Measurements from ENCODE around the gene PTS. TPM values are rescaled to one million over a fixed set of nuclear protein-coding genes. Genes with fewer than 3 reads are reported as not detected.

The PTS gene
- total RNA-seq, 2 experiments from 2014 or later, result 82.9 to 86.2 TPM

GRCh38 chr11:112212710-112213109 is 13.5 kb upstream of the PTS start:
- no peak overlapping the region for H3K4me3 Mint-ChIP-seq
- Histone ChIP-seq H3K4me1 (ENCODE audit: insufficient read depth, low read length) (peaks cover 3% of the 10 kb centered on the region), H3K27ac (ENCODE audit: low read depth in 1 of 2, low read length in 2 of 2) (no peak overlapping the region), H3K27me3 (ENCODE audit: control insufficient read depth in 1 of 2, insufficient read depth in 2 of 2, low read length in 2 of 2) (no peaks in the 10 kb centered on the region), H3K36me3 (ENCODE audit: insufficient read depth, low read length) (no peaks in the 10 kb centered on the region), H3K9me3 (ENCODE audit: control insufficient read depth in 1 of 2, insufficient read depth in 1 of 2, low read length in 2 of 2) (no peaks in the 10 kb centered on the region), H3K4me3 (ENCODE audit: low read length) (no peak overlapping the region)
- ChIA-PET POLR2A (interaction anchor here (1.2 kb wide), 1 partner anchor 10 kb away, joined by 4 read pairs; no protein-coding TSS in a partner anchor), CTCF (interaction anchor here (0.7 kb wide), 1 partner anchor 426 kb away, joined by 5 read pairs; no protein-coding TSS in a partner anchor)
- peaks cover 10% of the 10 kb centered on the region for H3K4me1 Mint-ChIP-seq (ENCODE audit: low read depth)
- TF ChIP-seq, protein P1, sequence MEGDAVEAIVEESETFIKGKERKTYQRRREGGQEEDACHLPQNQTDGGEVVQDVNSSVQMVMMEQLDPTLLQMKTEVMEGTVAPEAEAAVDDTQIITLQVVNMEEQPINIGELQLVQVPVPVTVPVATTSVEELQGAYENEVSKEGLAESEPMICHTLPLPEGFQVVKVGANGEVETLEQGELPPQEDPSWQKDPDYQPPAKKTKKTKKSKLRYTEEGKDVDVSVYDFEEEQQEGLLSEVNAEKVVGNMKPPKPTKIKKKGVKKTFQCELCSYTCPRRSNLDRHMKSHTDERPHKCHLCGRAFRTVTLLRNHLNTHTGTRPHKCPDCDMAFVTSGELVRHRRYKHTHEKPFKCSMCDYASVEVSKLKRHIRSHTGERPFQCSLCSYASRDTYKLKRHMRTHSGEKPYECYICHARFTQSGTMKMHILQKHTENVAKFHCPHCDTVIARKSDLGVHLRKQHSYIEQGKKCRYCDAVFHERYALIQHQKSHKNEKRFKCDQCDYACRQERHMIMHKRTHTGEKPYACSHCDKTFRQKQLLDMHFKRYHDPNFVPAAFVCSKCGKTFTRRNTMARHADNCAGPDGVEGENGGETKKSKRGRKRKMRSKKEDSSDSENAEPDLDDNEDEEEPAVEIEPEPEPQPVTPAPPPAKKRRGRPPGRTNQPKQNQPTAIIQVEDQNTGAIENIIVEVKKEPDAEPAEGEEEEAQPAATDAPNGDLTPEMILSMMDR (IDR thresholded peaks at IDR 0.05), result no peak
- no peaks in the 10 kb centered on the region for H3K9me3 Mint-ChIP-seq
- H3K27me3 Mint-ChIP-seq, result no peaks in the 10 kb centered on the region
- DNase-seq (no peak), ATAC-seq (ENCODE audit: poor library complexity) (no peak)
- intact Hi-C loops (cut with DNase I, micrococcal nuclease), result loop anchor here in 1 of 2 experiments (10.0 kb wide), 1 partner anchor 1322 kb away; no protein-coding TSS in a partner anchor
- no peak overlapping the region for H3K27ac Mint-ChIP-seq
- H3K36me3 Mint-ChIP-seq (ENCODE audit: low read depth), result no peaks in the 10 kb centered on the region

DNA sequence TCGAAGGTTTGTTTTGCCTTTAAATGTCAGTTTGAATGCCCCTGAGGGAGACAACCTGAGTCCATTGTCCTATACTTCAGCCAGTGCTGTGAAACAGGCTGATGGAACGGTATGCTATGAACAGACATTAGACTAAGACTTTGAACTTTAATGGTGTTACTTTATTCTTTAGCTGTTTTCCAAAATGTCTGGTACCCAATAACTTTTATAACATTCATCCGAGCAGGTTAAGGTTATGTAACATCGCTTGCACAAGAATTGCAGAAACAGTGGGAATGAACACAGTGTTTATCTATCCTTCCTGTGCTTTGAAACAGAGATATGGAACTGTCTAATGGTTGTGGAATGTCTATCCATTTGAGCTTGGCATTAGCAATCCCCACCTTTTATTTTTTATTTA is 12.5 kb upstream of the PTS start:
- TF ChIP-seq, protein P1 (IDR thresholded peaks at IDR 0.05), result no peak
- intact Hi-C loops (cut with DNase I, micrococcal nuclease), result loop anchor here in 1 of 2 experiments (10.0 kb wide), 1 partner anchor 1321 kb away; no protein-coding TSS in a partner anchor
- POLR2A ChIA-PET, result no interaction called here
- no peak overlapping the region for H3K27ac ChIP-seq (ENCODE audit: low read depth in 1 of 2, low read length in 2 of 2)
- H3K36me3 Mint-ChIP-seq (ENCODE audit: low read depth), result no peaks in the 10 kb centered on the region
- H3K4me3 Mint-ChIP-seq, result no peak overlapping the region
- no peaks in the 10 kb centered on the region for H3K27me3 ChIP-seq (ENCODE audit: control insufficient read depth in 1 of 2, insufficient read depth in 2 of 2, low read length in 2 of 2)
- peaks cover 10% of the 10 kb centered on the region for H3K4me1 Mint-ChIP-seq (ENCODE audit: low read depth)
- H3K9me3 Mint-ChIP-seq, result no peaks in the 10 kb centered on the region
- H3K9me3 ChIP-seq (ENCODE audit: control insufficient read depth in 1 of 2, insufficient read depth in 1 of 2, low read length in 2 of 2), result no peaks in the 10 kb centered on the region
- H3K4me1 ChIP-seq (ENCODE audit: insufficient read depth, low read length), result peaks cover 3% of the 10 kb centered on the region
- no peaks in the 10 kb centered on the region for H3K27me3 Mint-ChIP-seq
- no peak overlapping the region for H3K4me3 ChIP-seq (ENCODE audit: low read length)
- ATAC-seq (ENCODE audit: poor library complexity), result no peak
- H3K36me3 ChIP-seq (ENCODE audit: insufficient read depth, low read length), result no peaks in the 10 kb centered on the region
- CTCF ChIA-PET, result no interaction called here
- H3K27ac Mint-ChIP-seq, result no peak overlapping the region
- no peak for DNase-seq

GRCh38 chr11:112215621-112216020 is 10.6 kb upstream of the PTS start:
- TF ChIP-seq, protein P1 (IDR thresholded peaks at IDR 0.05), result no peak
- H3K27me3 Mint-ChIP-seq, result no peaks in the 10 kb centered on the region
- ATAC-seq (ENCODE audit: poor library complexity) (no peak), DNase-seq (no peak)
- no peak overlapping the region for H3K27ac ChIP-seq (ENCODE audit: low read depth in 1 of 2, low read length in 2 of 2)
- no peaks in the 10 kb centered on the region for H3K9me3 ChIP-seq (ENCODE audit: control insufficient read depth in 1 of 2, insufficient read depth in 1 of 2, low read length in 2 of 2)
- peaks cover 8% of the 10 kb centered on the region for H3K4me1 ChIP-seq (ENCODE audit: insufficient read depth, low read length)
- no peak overlapping the region for H3K27ac Mint-ChIP-seq
- H3K4me3 ChIP-seq (ENCODE audit: low read length), result no peak overlapping the region
- no peaks in the 10 kb centered on the region for H3K9me3 Mint-ChIP-seq
- ChIA-PET CTCF (no interaction called here), POLR2A (no interaction called here)
- H3K27me3 ChIP-seq (ENCODE audit: control insufficient read depth in 1 of 2, insufficient read depth in 2 of 2, low read length in 2 of 2), result no peaks in the 10 kb centered on the region
- H3K36me3 Mint-ChIP-seq (ENCODE audit: low read depth), result no peaks in the 10 kb centered on the region
- no peak overlapping the region for H3K4me3 Mint-ChIP-seq
- intact Hi-C loops (cut with DNase I, micrococcal nuclease), result loop anchor here (5.0 to 10.0 kb wide), 4 partner anchors 338 to 1582 kb away; partner anchors contain the start of genes CFAP68 (in 1 of the 2), FDXACB1 (in 1 of the 2) and ZW10 (in 1 of the 2)
- H3K36me3 ChIP-seq (ENCODE audit: insufficient read depth, low read length), result no peaks in the 10 kb centered on the region
- H3K4me1 Mint-ChIP-seq (ENCODE audit: low read depth), result peaks cover 16% of the 10 kb centered on the region

Measured in CD4-positive, alpha-beta T cell (primary cell).